Ascending aorta (tissue), 2 donors: Measurements from ENCODE around the gene ADCY9. TPM values are rescaled to one million over a fixed set of nuclear protein-coding genes. Genes with fewer than 3 reads are reported as not detected.

Experiments
- DNase-seq, 2 donors: peaks; one replicate each; pipeline ENCODE4 v3.0.0-alpha.2; 2019; ENCODE audit warnings: low spot score in 2 of 2
- H3K27ac ChIP-seq, 2 donors: fragments of 200-600 bp; sonication (generic); one replicate each; pipeline ENCODE4 v1.5.1; 2016 to 2017; ENCODE audit warnings: mild to moderate bottlenecking in 1 of 2
- H3K27me3 ChIP-seq: fragments of 200-600 bp; sonication (generic); one replicate; pipeline ENCODE4 v1.5.1; 2017
- H3K36me3 ChIP-seq, 2 donors: fragments of 200-600 bp; sonication (generic); one replicate each; pipeline ENCODE4 v1.5.1; 2016
- H3K4me1 ChIP-seq, 2 donors: fragments of 200-600 bp; sonication (generic); one replicate each; pipeline ENCODE4 v1.5.1; 2016 to 2017; ENCODE audit warnings: mild to moderate bottlenecking in 1 of 2
- H3K4me3 ChIP-seq, 2 donors: fragments of 200-600 bp; sonication (generic); one replicate each; pipeline ENCODE4 v1.5.1; 2016 to 2017; ENCODE audit warnings: mild to moderate bottlenecking in 1 of 2
- H3K9me3 ChIP-seq, 2 donors: fragments of 200-600 bp; sonication (generic); one replicate each; pipeline ENCODE4 v1.5.1; 2016
- intact Hi-C: fragments of 100-400 bp; cut with DNase I; formaldehyde crosslinking; loops from one replicate; pipeline ENCODE4 v1.15.1; 2023
- total RNA-seq: library from RNA; depleted of rRNA; stranded (reverse); fragments of >200 nt; gene quantifications from one replicate; pipeline ENCODE4 v1.1.0, GENCODE V29; 2016
- TF ChIP-seq, protein P1 (sequence below), 3 experiments: fragments of 200-600 bp in 2 of 3; fragments of 450-650 bp in 1 of 3; sonication (generic) in 2 of 3; IDR thresholded peaks; one replicate each; pipeline ENCODE4 v1.5.1; 2016 to 2019; ENCODE audit warnings: antibody characterized with exemption in 3 of 3, mild to moderate bottlenecking in 1 of 3, moderate library complexity in 1 of 3

ADCY9 gene
- total RNA-seq, 1 donor from 2014 or later = 49.7 TPM

DNA sequence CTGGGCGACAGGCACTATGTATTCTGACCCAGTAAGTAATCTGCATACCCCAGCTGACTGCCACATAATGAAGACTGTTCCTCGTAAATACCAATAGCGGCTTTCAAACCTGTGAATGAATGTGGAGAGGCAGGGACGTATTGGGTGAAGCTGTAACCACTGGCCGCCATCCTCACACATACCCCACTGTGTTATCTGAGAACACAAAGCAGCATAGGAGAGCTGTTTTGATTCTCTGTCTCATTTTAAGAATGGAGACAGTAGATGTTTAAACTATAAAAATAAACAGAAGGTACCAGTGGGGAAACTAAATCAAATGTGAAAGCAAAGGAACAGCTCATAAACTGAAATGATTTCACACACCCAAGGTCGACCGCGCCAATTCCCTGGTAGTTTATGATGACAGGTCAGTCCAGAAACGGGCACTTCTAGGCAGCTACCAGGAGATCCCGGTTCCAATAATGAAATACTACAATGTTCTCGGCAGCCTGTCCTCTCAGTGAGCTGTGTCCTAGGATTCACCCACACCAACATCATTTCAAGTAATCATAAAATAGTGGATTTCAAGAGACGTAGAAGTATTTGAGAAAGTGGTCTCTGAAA lies 109.7 kb downstream of the ADCY9 start:
- intact Hi-C loops = loop anchor here (5.0 to 10.0 kb wide), 2 partner anchors 111 to 178 kb away; partner anchors contain the start of gene ADCY9
- DNase-seq = no peak
- Histone ChIP-seq H3K9me3 (no peaks in the 10 kb centered on the region), H3K4me1 (no peaks in the 10 kb centered on the region), H3K27me3 (no peaks in the 10 kb centered on the region), H3K27ac (no peak overlapping the region), H3K4me3 (no peak overlapping the region), H3K36me3 (no peaks in the 10 kb centered on the region)
- TF ChIP-seq, protein P1, sequence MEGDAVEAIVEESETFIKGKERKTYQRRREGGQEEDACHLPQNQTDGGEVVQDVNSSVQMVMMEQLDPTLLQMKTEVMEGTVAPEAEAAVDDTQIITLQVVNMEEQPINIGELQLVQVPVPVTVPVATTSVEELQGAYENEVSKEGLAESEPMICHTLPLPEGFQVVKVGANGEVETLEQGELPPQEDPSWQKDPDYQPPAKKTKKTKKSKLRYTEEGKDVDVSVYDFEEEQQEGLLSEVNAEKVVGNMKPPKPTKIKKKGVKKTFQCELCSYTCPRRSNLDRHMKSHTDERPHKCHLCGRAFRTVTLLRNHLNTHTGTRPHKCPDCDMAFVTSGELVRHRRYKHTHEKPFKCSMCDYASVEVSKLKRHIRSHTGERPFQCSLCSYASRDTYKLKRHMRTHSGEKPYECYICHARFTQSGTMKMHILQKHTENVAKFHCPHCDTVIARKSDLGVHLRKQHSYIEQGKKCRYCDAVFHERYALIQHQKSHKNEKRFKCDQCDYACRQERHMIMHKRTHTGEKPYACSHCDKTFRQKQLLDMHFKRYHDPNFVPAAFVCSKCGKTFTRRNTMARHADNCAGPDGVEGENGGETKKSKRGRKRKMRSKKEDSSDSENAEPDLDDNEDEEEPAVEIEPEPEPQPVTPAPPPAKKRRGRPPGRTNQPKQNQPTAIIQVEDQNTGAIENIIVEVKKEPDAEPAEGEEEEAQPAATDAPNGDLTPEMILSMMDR (IDR thresholded peaks at IDR 0.05) = no peak

DNA sequence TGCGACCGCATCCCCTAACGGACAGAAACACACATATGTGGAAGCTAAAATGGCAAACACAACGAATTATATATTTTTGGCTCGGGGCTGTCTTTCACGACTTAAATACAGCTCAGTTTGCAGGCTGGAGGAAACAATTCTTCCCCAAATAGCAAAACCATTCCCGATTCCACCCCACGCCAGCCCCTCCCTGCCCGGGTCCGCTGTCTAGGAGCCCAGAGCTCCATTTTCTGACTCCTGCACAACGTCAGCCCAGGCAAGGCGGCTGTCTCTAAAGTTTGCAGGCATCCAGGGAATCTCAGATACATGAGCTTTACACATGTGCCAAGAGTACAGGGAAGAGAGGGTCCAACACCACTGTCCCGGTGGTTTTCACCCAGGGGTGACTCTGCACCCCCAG lies 110.5 kb downstream of the ADCY9 start:
- Histone ChIP-seq H3K4me3 (no peak overlapping the region), H3K27ac (no peak overlapping the region), H3K4me1 (peaks cover 0 to 4% of the 10 kb centered on the region in 2 donors), H3K36me3 (no peaks in the 10 kb centered on the region), H3K9me3 (no peaks in the 10 kb centered on the region), H3K27me3 (no peaks in the 10 kb centered on the region)
- TF ChIP-seq, protein P1 (IDR thresholded peaks at IDR 0.05) = no peak
- DNase-seq = no peak
- intact Hi-C loops = loop anchor here (5.0 to 10.0 kb wide), 2 partner anchors 112 to 179 kb away; partner anchors contain the start of gene ADCY9

DNA sequence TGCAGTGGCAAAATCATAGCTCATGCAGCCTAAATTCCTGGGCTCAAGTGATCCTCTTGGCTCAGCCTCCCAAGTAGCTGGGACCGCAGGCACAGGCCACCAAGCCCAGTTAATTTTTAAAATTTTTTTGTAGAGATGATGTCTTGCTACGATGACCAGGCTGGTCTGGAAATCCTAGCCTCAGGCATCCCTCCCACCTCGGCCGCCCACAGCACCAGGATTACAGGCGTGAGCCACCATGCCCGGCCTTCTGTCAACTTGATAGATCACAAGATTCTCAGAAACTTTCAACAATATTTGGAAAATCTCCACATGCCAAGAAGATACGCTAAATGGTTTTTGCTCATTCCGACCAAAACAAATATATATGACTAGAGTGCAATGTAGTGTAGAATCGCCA lies 111.0 kb downstream of the ADCY9 start:
- Histone ChIP-seq H3K9me3 (no peaks in the 10 kb centered on the region), H3K27ac (no peak overlapping the region), H3K4me3 (no peak overlapping the region), H3K36me3 (no peaks in the 10 kb centered on the region), H3K27me3 (no peaks in the 10 kb centered on the region), H3K4me1 (peaks cover 0 to 5% of the 10 kb centered on the region in 2 donors)
- intact Hi-C loops = loop anchor here (5.0 to 10.0 kb wide), 2 partner anchors 112 to 180 kb away; partner anchors contain the start of gene ADCY9
- TF ChIP-seq, protein P1 (IDR thresholded peaks at IDR 0.05) = no peak
- no peak for DNase-seq

DNA sequence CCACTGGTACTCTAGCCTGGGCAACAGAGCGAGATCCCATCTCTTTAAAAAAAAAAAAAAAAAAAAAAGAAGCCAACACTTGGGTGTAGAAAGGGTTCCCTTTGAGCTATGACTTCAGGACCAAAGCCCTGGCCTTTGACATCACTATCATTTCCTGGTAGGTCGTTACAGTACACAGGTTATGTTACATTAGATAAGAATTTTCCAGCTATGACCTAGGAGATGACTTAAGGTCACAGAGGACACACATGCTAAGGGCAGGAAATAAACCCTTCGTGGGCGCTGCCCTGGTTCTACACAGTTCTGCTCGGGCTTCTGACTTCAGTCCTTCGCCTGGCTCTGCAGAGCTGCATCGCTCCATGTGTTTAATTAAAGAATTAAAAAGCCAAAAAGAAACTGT lies 112.0 kb downstream of the ADCY9 start:
- intact Hi-C loops = loop anchor here (10.0 kb wide), 1 partner anchor 181 kb away; no protein-coding TSS in a partner anchor
- Histone ChIP-seq H3K9me3 (no peaks in the 10 kb centered on the region), H3K4me1 (peaks cover 1 to 16% of the 10 kb centered on the region in 2 donors), H3K27ac (no peak overlapping the region), H3K36me3 (no peaks in the 10 kb centered on the region), H3K4me3 (no peak overlapping the region), H3K27me3 (no peaks in the 10 kb centered on the region)
- DNase-seq = no peak
- TF ChIP-seq, protein P1 (IDR thresholded peaks at IDR 0.05) = no peak

DNA sequence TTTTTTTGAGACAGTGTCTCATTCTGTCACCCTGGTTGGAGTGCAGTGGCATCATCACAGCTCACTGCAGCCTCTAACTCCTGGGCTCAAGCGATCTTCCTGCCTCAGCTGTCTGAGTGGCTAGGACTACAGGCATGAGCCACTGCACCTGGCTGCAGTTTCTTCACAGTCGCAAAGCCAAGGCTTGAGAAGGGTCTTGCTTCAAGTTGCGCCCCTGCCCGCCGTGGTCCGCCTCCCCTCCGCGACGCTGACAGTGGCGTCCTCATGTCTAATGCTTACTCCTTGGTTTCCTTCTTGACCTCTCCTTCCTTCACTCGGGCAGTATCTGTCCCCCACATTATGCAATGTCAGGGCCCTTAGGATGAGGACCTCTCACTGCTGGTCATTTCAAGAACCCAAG lies 112.7 kb downstream of the ADCY9 start:
- H3K9me3 ChIP-seq = no peaks in the 10 kb centered on the region
- no peak overlapping the region for H3K27ac ChIP-seq
- no peaks in the 10 kb centered on the region for H3K36me3 ChIP-seq
- no peak for DNase-seq
- H3K4me3 ChIP-seq = no peak overlapping the region
- H3K4me1 ChIP-seq = peaks cover 4 to 18% of the 10 kb centered on the region in 2 donors
- TF ChIP-seq, protein P1 (IDR thresholded peaks at IDR 0.05) = no peak
- H3K27me3 ChIP-seq = no peaks in the 10 kb centered on the region
- intact Hi-C loops = loop anchor here (10.0 kb wide), 1 partner anchor 181 kb away; no protein-coding TSS in a partner anchor
